Medulla oblongata (tissue), 1 donor: Measurements from ENCODE around the gene RHOG.
A peak's percentile ranks its signal among the peaks of the same experiment; 100 is the strongest.

Experiments used
- DNase-seq: peaks from one replicate; pipeline ENCODE4 v3.0.0-alpha.2; 2015; ENCODE audit errors: extremely low spot score

The RHOG gene

GRCh38 chr11:3859373-3859881, 18.7 kb upstream of the RHOG start:
- DNase-seq: no peak

GRCh38 chr11:3857628-3858027, 16.9 kb upstream of the RHOG start:
- no peak for DNase-seq

- no peak for DNase-seq
These were observed 16.2 kb upstream of the RHOG start for GRCh38 chr11:3856856-3857553.

GRCh38 chr11:3855808-3856491, 15.2 kb upstream of the RHOG start:
- DNase-seq: peak; percentile 44

- DNase-seq: peak; percentile 97
These were observed 14.4 kb upstream of the RHOG start, which contains the start of gene STIM1 for GRCh38 chr11:3854977-3855807. TSS of gene STIM1 (plus strand) at chr11:3855664. CDS start at chr11:3856271, 607 bp downstream.

GRCh38 chr11:3854660-3854976, 13.9 kb upstream of the RHOG start:
- peak; percentile 56 for DNase-seq

GRCh38 chr11:3853899-3854659, 13.3 kb upstream of the RHOG start:
- no peak for DNase-seq

- DNase-seq: no peak
These were observed 12.7 kb upstream of the RHOG start for GRCh38 chr11:3853545-3853842.

- DNase-seq: peak; percentile 66
These were observed 8.6 kb upstream of the RHOG start for GRCh38 chr11:3849297-3849874.

- no peak for DNase-seq
These were observed 4.9 kb upstream of the RHOG start for GRCh38 chr11:3845670-3846069.

GRCh38 chr11:3845246-3845645, 4.5 kb upstream of the RHOG start:
- DNase-seq: no peak

- no peak for DNase-seq
These were observed 2.6 kb upstream of the RHOG start for GRCh38 chr11:3843326-3843725.

- DNase-seq: peak; percentile 89
These were observed 929 bp upstream of the RHOG start for GRCh38 chr11:3841426-3842350.

GRCh38 chr11:3840004-3840869, 522 bp downstream of the RHOG start:
- DNase-seq: peak; percentile 29

GRCh38 chr11:3838504-3838903, 2.3 kb downstream of the RHOG start:
- DNase-seq: peak; percentile 51

- DNase-seq: peak; percentile 86
These were observed 3.0 kb downstream of the RHOG start for GRCh38 chr11:3837793-3838192.

GRCh38 chr11:3836903-3837302, 3.9 kb downstream of the RHOG start:
- peak; percentile 55 for DNase-seq

- DNase-seq: peak; percentile 67
These were observed 5.0 kb downstream of the RHOG start for GRCh38 chr11:3835751-3836150.
